ENCODE results near the gene ENOX1. TPM values are rescaled to one million over a fixed set of nuclear protein-coding genes. Genes with fewer than 3 reads are reported as not detected.

ENOX1 gene
- total and polyA plus RNA-seq, 4 experiments from 2014 or later: not detected

GRCh38 chr13:43799191-43799590, 12.4 kb upstream of the ENOX1 start:
- H3K27ac Mint-ChIP-seq: no peak overlapping the region
- intact Hi-C loops (cut with micrococcal nuclease): no loop called here
- DNase-seq: no peak
- Histone ChIP-seq H3K27me3 (ENCODE audit: insufficient read depth, low read length) (no peaks in the 10 kb centered on the region), H3K9me3 (ENCODE audit: control insufficient read depth in 1 of 2, low read length in 2 of 2) (no peaks in the 10 kb centered on the region), H3K36me3 (ENCODE audit: insufficient read depth, low read length) (no peaks in the 10 kb centered on the region), H3K4me1 (ENCODE audit: insufficient read depth, low read length) (no peaks in the 10 kb centered on the region), H3K27ac (ENCODE audit: low read depth, low read length) (no peak overlapping the region), H3K4me3 (ENCODE audit: low read length in 2 of 2) (no peak overlapping the region)
- peaks cover 4 to 15% of the 10 kb centered on the region in 2 donors for H3K27me3 Mint-ChIP-seq
- ChIA-PET CTCF (ENCODE audit: partially characterized antibody) (no interaction called here), POLR2A (ENCODE audit: partially characterized antibody) (no interaction called here)
- no peaks in the 10 kb centered on the region for H3K36me3 Mint-ChIP-seq
- peaks cover 0 to 5% (median 4%) of the 10 kb centered on the region in 4 donors for H3K4me1 Mint-ChIP-seq
- no peaks in the 10 kb centered on the region for H3K9me3 Mint-ChIP-seq
- H3K4me3 Mint-ChIP-seq: no peak overlapping the region

- intact Hi-C loops (cut with micrococcal nuclease): no loop called here
- H3K27me3 ChIP-seq (ENCODE audit: insufficient read depth, low read length): no peaks in the 10 kb centered on the region
- no peaks in the 10 kb centered on the region for H3K4me1 ChIP-seq (ENCODE audit: insufficient read depth, low read length)
- DNase-seq: no peak
- no peaks in the 10 kb centered on the region for H3K36me3 ChIP-seq (ENCODE audit: insufficient read depth, low read length)
- Mint-ChIP-seq H3K36me3 (no peaks in the 10 kb centered on the region), H3K4me1 (peaks cover 0 to 5% (median 4%) of the 10 kb centered on the region in 4 donors), H3K27ac (no peak overlapping the region), H3K27me3 (peaks cover 4 to 15% of the 10 kb centered on the region in 2 donors), H3K9me3 (no peaks in the 10 kb centered on the region), H3K4me3 (no peak overlapping the region)
- ChIA-PET POLR2A (ENCODE audit: partially characterized antibody) (no interaction called here), CTCF (ENCODE audit: partially characterized antibody) (no interaction called here)
- no peak overlapping the region for H3K4me3 ChIP-seq (ENCODE audit: low read length in 2 of 2)
- no peak overlapping the region for H3K27ac ChIP-seq (ENCODE audit: low read depth, low read length)
- H3K9me3 ChIP-seq (ENCODE audit: control insufficient read depth in 1 of 2, low read length in 2 of 2): no peaks in the 10 kb centered on the region
Observed at GRCh38 chr13:43797869-43798268, 11.1 kb upstream of the ENOX1 start.

GRCh38 chr13:43797159-43797558, 10.4 kb upstream of the ENOX1 start:
- intact Hi-C loops (cut with micrococcal nuclease): no loop called here
- POLR2A ChIA-PET (ENCODE audit: partially characterized antibody): no interaction called here

GRCh38 chr13:43794416-43794815, 7.6 kb upstream of the ENOX1 start:
- peaks cover 0 to 5% (median 4%) of the 10 kb centered on the region in 4 donors for H3K4me1 Mint-ChIP-seq
- ChIA-PET CTCF (ENCODE audit: partially characterized antibody) (interaction anchor here (1.3 kb wide), 1 partner anchor 825 kb away, joined by 4 read pairs; no protein-coding TSS in a partner anchor), POLR2A (ENCODE audit: partially characterized antibody) (no interaction called here)
- H3K9me3 Mint-ChIP-seq: no peaks in the 10 kb centered on the region
- Histone ChIP-seq H3K4me1 (ENCODE audit: insufficient read depth, low read length) (no peaks in the 10 kb centered on the region), H3K4me3 (ENCODE audit: low read length in 2 of 2) (no peak overlapping the region), H3K36me3 (ENCODE audit: insufficient read depth, low read length) (no peaks in the 10 kb centered on the region), H3K27ac (ENCODE audit: low read depth, low read length) (no peak overlapping the region), H3K27me3 (ENCODE audit: insufficient read depth, low read length) (peaks cover 4% of the 10 kb centered on the region), H3K9me3 (ENCODE audit: control insufficient read depth in 1 of 2, low read length in 2 of 2) (no peaks in the 10 kb centered on the region)
- no peaks in the 10 kb centered on the region for H3K36me3 Mint-ChIP-seq
- DNase-seq: no peak
- intact Hi-C loops (cut with micrococcal nuclease): no loop called here
- H3K27ac Mint-ChIP-seq: no peak overlapping the region
- no peak overlapping the region for H3K4me3 Mint-ChIP-seq
- H3K27me3 Mint-ChIP-seq: peaks cover 11 to 17% of the 10 kb centered on the region in 2 donors

More at GRCh38 chr13:43797159-43797558, 10.4 kb upstream of the ENOX1 start:
- CTCF ChIA-PET (ENCODE audit: partially characterized antibody): no interaction called here
- Mint-ChIP-seq H3K36me3 (no peaks in the 10 kb centered on the region), H3K9me3 (no peaks in the 10 kb centered on the region), H3K27me3 (peaks cover 4 to 17% of the 10 kb centered on the region in 2 donors), H3K27ac (peak overlapping the region in 1 of 7 donors; percentile 2), H3K4me3 (no peak overlapping the region), H3K4me1 (peaks cover 0 to 5% (median 4%) of the 10 kb centered on the region in 4 donors)
- Histone ChIP-seq H3K36me3 (ENCODE audit: insufficient read depth, low read length) (no peaks in the 10 kb centered on the region), H3K9me3 (ENCODE audit: control insufficient read depth in 1 of 2, low read length in 2 of 2) (no peaks in the 10 kb centered on the region), H3K4me3 (ENCODE audit: low read length in 2 of 2) (no peak overlapping the region), H3K27ac (ENCODE audit: low read depth, low read length) (no peak overlapping the region), H3K27me3 (ENCODE audit: insufficient read depth, low read length) (no peaks in the 10 kb centered on the region), H3K4me1 (ENCODE audit: insufficient read depth, low read length) (no peaks in the 10 kb centered on the region)
- DNase-seq: no peak

- CTCF ChIA-PET (ENCODE audit: partially characterized antibody): interaction anchor here (2.2 kb wide), 1 partner anchor 12 kb away, joined by 11 read pairs; no protein-coding TSS in a partner anchor
- intact Hi-C loops (cut with micrococcal nuclease): no loop called here
- Histone ChIP-seq H3K9me3 (ENCODE audit: control insufficient read depth in 1 of 2, low read length in 2 of 2) (no peaks in the 10 kb centered on the region), H3K4me3 (ENCODE audit: low read length in 2 of 2) (no peak overlapping the region), H3K27ac (ENCODE audit: low read depth, low read length) (no peak overlapping the region), H3K4me1 (ENCODE audit: insufficient read depth, low read length) (peaks cover 4% of the 10 kb centered on the region), H3K36me3 (ENCODE audit: insufficient read depth, low read length) (no peaks in the 10 kb centered on the region), H3K27me3 (ENCODE audit: insufficient read depth, low read length) (peaks cover 4% of the 10 kb centered on the region)
- DNase-seq: no peak
- Mint-ChIP-seq H3K4me3 (no peak overlapping the region), H3K9me3 (peaks cover 0 to 2% (median 0%) of the 10 kb centered on the region in 8 donors), H3K4me1 (peaks cover 3 to 9% (median 8%) of the 10 kb centered on the region in 4 donors), H3K36me3 (no peaks in the 10 kb centered on the region), H3K27ac (no peak overlapping the region), H3K27me3 (peaks cover 26 to 33% of the 10 kb centered on the region in 2 donors)
- POLR2A ChIA-PET (ENCODE audit: partially characterized antibody): no interaction called here
Observed at GRCh38 chr13:43792076-43792881, 5.5 kb upstream of the ENOX1 start.

- H3K4me1 Mint-ChIP-seq: peaks cover 6 to 16% (median 13%) of the 10 kb centered on the region in 4 donors
- Histone ChIP-seq H3K27me3 (ENCODE audit: insufficient read depth, low read length) (peaks cover 4% of the 10 kb centered on the region), H3K9me3 (ENCODE audit: control insufficient read depth in 1 of 2, low read length in 2 of 2) (no peaks in the 10 kb centered on the region), H3K36me3 (ENCODE audit: insufficient read depth, low read length) (no peaks in the 10 kb centered on the region), H3K27ac (ENCODE audit: low read depth, low read length) (no peak overlapping the region), H3K4me1 (ENCODE audit: insufficient read depth, low read length) (peaks cover 6% of the 10 kb centered on the region), H3K4me3 (ENCODE audit: low read length in 2 of 2) (no peak overlapping the region)
- H3K4me3 Mint-ChIP-seq: peak overlapping the region in 7 of 8 donors; percentile 64 to 78 (median 73)
- H3K9me3 Mint-ChIP-seq: peaks cover 0 to 2% (median 0%) of the 10 kb centered on the region in 8 donors
- peaks cover 29 to 30% of the 10 kb centered on the region in 2 donors for H3K27me3 Mint-ChIP-seq
- H3K36me3 Mint-ChIP-seq: no peaks in the 10 kb centered on the region
- ChIA-PET CTCF (ENCODE audit: partially characterized antibody) (no interaction called here), POLR2A (ENCODE audit: partially characterized antibody) (no interaction called here)
- no peak for DNase-seq
- H3K27ac Mint-ChIP-seq: no peak overlapping the region
- intact Hi-C loops (cut with micrococcal nuclease): loop anchor here (5.0 kb wide), 1 partner anchor 89 kb away; the partner anchor contains the start of genes CCDC122 and LACC1
Observed at GRCh38 chr13:43787997-43788396, 1.2 kb upstream of the ENOX1 start.

- no peak for DNase-seq
- Histone ChIP-seq H3K4me1 (ENCODE audit: insufficient read depth, low read length) (peaks cover 6% of the 10 kb centered on the region), H3K36me3 (ENCODE audit: insufficient read depth, low read length) (no peaks in the 10 kb centered on the region), H3K27ac (ENCODE audit: low read depth, low read length) (no peak overlapping the region), H3K4me3 (ENCODE audit: low read length in 2 of 2) (no peak overlapping the region), H3K9me3 (ENCODE audit: control insufficient read depth in 1 of 2, low read length in 2 of 2) (no peaks in the 10 kb centered on the region), H3K27me3 (ENCODE audit: insufficient read depth, low read length) (peaks cover 4% of the 10 kb centered on the region)
- Mint-ChIP-seq H3K27ac (peak overlapping the region in 1 of 7 donors; percentile 47), H3K9me3 (peaks cover 0 to 2% (median 0%) of the 10 kb centered on the region in 8 donors), H3K27me3 (peaks cover 29 to 30% of the 10 kb centered on the region in 2 donors), H3K4me3 (peak overlapping the region; percentile 64 to 82 (median 76)), H3K36me3 (no peaks in the 10 kb centered on the region), H3K4me1 (peaks cover 6 to 16% (median 13%) of the 10 kb centered on the region in 4 donors)
- ChIA-PET CTCF (ENCODE audit: partially characterized antibody) (no interaction called here), POLR2A (ENCODE audit: partially characterized antibody) (no interaction called here)
- intact Hi-C loops (cut with micrococcal nuclease): loop anchor here (5.0 kb wide), 1 partner anchor 90 kb away; the partner anchor contains the start of genes CCDC122 and LACC1
Observed at GRCh38 chr13:43787518-43787891, 733 bp upstream of the ENOX1 start.

Data from CD4-positive, alpha-beta memory T cell (primary cell).